T-helper 17 cell (primary cell): ENCODE results near the gene GNG12. TPM values are rescaled to one million over a fixed set of nuclear protein-coding genes. Genes with fewer than 3 reads are reported as not detected.
A peak's percentile ranks its signal among the peaks of the same experiment; 100 is the strongest.
"Not testable (repeated sequence)": the region's sequence is repeated elsewhere in the genome, so short reads cannot be mapped to it uniquely, and the experiment has no call there.

Experiments
- ATAC-seq: fragments of 150-1000 bp; cut with Tn5 transposase; 2 replicates; pipeline ENCODE4 v1.10.0; 2021; ENCODE audit warnings: mild to moderate bottlenecking, moderate library complexity
- DNase-seq, 3 donors: peaks; one replicate each; pipeline versions ENCODE4 v3.0.0 to v3.0.0-alpha.2; 2020 to 2021
- H3K9me3 ChIP-seq: one replicate; pipeline ENCODE4 v1.7.0; 2013; ENCODE audit warnings: low read length, mild to moderate bottlenecking; ENCODE audit not compliant: control insufficient read depth, poor library complexity, severe bottlenecking
- H3K27ac Mint-ChIP-seq: one replicate; pipeline ENCODE4 v1.8.0; 2022; ENCODE audit warnings: mild to moderate bottlenecking, moderate library complexity, mixed read lengths
- H3K27me3 Mint-ChIP-seq: one replicate; pipeline ENCODE4 v1.8.0; 2022; ENCODE audit warnings: mixed read lengths
- H3K36me3 Mint-ChIP-seq: one replicate; pipeline ENCODE4 v1.8.0; 2022; ENCODE audit warnings: low read depth, mixed read lengths
- H3K4me1 Mint-ChIP-seq: one replicate; pipeline ENCODE4 v1.8.0; 2022; ENCODE audit warnings: mild to moderate bottlenecking, mixed read lengths
- H3K4me3 Mint-ChIP-seq: one replicate; pipeline ENCODE4 v1.8.0; 2022; ENCODE audit warnings: mild to moderate bottlenecking, moderate library complexity, mixed read lengths
- total RNA-seq, 4 donors: library from RNA in 2 of 4; stranded (reverse) in 2 of 4; gene quantifications; one replicate each; pipeline ENCODE4 v1.2.3 and lab custom pipeline; 2022 to 2026

Gene GNG12
- total RNA-seq, 2 donors from 2014 or later: not detected

DNA sequence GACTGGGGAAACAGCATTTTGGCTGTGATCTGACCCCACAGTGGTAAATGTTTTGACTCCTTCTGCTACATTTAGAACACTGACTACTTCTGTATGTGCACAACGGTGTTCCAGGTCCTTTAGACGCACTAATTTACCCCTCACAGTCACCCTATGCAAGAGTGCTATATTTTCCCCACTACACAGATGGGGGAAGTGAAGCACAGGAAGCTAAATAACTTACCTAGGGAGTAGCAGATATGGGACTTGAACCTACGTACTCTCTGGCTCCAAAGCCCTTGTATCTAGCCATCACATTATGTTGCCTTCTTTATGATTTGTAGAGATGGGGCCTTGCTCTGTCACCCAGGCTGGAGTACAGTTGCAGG lies 99.0 kb downstream of the GNG12 start:
- DNase-seq: no peak
- Mint-ChIP-seq H3K4me1 (peaks cover 15% of the 10 kb centered on the region), H3K36me3 (no peaks in the 10 kb centered on the region), H3K4me3 (no peak overlapping the region), H3K27me3 (peaks cover 12% of the 10 kb centered on the region), H3K27ac (peak overlapping the region; percentile 39)
- ATAC-seq: no peak
- no peaks in the 10 kb centered on the region for H3K9me3 ChIP-seq

DNA sequence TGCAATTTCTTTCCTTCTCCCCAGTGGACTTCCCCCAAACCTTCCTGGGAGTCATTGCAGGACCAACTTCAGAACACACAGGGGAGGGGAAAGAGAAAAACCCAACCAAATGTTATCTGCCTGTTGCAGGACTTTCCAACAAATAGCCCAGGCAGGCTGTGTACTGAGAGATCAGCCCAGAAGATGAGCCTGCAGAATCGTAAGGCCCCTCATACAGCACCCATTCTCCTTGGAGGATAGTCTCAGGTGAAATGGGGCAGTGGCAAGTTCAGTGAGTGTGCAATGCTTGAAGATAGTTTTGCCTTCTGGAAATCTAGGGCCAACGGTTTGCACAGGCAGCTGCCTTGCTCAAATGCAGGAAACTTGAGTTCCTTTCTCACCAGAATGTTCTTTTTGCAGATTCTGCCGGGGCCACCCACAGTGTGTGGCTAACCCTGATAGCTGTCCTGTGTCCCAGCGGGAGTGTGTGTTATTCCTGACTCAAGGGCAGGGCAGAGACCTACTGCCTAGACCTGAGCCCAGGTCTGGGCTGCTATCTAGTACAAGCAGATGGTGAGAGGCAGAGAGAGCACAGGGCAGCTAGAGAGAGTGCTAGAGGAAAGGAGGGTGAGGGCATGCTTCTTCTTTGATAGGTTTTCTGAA lies 99.5 kb downstream of the GNG12 start:
- no peak for DNase-seq
- peaks cover 15% of the 10 kb centered on the region for H3K4me1 Mint-ChIP-seq
- H3K27ac Mint-ChIP-seq: peak overlapping the region; percentile 39
- no peak overlapping the region for H3K4me3 Mint-ChIP-seq
- ATAC-seq: no peak
- no peaks in the 10 kb centered on the region for H3K9me3 ChIP-seq
- H3K36me3 Mint-ChIP-seq: no peaks in the 10 kb centered on the region
- peaks cover 10% of the 10 kb centered on the region for H3K27me3 Mint-ChIP-seq

DNA sequence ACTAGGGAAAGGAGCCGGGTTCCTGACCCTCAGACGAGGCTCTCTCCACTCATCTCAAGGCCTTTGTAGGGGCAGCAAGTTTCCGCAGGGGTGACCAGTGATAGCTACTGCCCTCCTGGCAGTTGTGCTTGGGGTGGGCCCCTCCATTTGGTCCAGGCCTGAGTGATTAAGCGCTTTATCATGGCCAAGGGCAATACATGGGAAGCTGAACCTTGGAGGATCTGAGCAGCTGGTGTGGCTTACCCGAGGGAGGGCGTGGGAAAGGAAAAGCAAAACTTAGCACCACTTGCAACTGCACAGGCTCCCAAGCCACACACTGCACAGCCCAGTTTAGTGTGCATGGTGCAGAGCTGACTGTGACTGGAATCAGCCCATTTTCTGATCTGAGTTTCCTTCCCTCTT lies 100.5 kb downstream of the GNG12 start:
- DNase-seq (no peak), ATAC-seq (no peak)
- Mint-ChIP-seq H3K4me3 (no peak overlapping the region), H3K36me3 (no peaks in the 10 kb centered on the region), H3K27ac (no peak overlapping the region), H3K4me1 (peaks cover 15% of the 10 kb centered on the region), H3K27me3 (peaks cover 9% of the 10 kb centered on the region)
- no peaks in the 10 kb centered on the region for H3K9me3 ChIP-seq

DNA sequence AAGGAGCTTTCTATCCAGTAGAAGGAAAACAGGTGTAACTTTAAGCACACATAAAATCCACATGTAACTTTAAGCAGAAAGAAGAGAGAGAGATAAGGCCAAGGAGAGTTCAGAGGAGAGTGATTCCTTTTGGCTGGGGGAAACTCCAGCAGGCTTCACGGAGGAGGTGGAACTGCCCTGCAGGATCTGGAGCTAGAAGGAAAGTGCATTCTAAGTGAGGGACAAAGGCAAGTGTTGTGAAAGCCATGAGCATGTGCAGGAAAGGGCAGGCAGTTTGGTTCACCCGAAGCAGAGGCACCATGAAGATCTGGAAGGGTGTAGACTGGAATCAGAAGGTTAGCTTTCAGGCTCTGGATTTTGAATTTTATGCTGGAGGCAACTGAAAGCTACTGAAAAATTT lies 101.9 kb downstream of the GNG12 start:
- Mint-ChIP-seq H3K36me3 (no peaks in the 10 kb centered on the region), H3K4me1 (peaks cover 11% of the 10 kb centered on the region), H3K4me3 (no peak overlapping the region), H3K27ac (peak overlapping the region; percentile 69), H3K27me3 (peaks cover 9% of the 10 kb centered on the region)
- no peaks in the 10 kb centered on the region for H3K9me3 ChIP-seq
- DNase-seq: no peak
- no peak for ATAC-seq

DNA sequence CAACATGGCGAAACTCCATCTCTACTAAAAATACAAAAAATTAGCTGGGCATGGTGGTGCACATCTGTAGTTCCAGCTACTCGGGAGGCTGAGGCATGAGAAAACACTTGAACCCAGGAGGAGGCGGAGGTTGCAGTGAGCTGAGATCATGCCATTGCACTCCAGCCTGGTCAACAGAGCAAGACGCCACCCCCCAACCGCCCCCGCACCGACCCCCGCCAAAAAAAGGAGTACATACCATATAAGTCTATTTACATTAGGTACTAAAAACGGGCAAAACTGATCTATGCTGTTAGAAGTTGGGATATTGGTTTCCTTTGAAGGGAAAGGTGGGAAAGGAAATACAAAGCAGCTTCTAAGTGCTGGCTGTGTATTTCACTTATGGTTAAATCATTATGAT lies 103.0 kb downstream of the GNG12 start:
- not testable (repeated sequence) for H3K9me3 ChIP-seq, H3K36me3 Mint-ChIP-seq, H3K4me3 Mint-ChIP-seq, H3K27ac Mint-ChIP-seq, H3K4me1 Mint-ChIP-seq, H3K27me3 Mint-ChIP-seq, ATAC-seq, DNase-seq

DNA sequence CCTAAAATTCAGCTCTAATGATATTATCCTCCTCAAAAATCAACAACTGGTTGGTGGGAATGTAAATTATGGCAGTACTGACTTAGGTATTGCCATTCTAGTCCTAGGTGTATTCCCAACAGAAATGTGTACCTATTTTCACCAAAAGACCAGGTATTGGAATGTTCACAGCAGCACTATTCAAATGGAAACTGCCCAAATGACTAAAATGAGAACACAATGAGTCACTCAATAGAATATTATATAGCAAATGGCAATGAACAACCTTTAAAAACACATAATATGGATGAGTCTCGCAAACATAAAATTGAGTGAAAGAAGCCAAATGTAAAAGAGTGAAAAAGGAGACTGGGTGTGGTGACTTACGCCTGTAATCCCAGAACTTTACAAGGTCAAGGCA lies 103.4 kb downstream of the GNG12 start:
- Mint-ChIP-seq H3K4me1 (peaks cover 5% of the 10 kb centered on the region), H3K27ac (no peak overlapping the region), H3K36me3 (no peaks in the 10 kb centered on the region), H3K4me3 (no peak overlapping the region), H3K27me3 (peaks cover 9% of the 10 kb centered on the region)
- no peak for ATAC-seq
- no peaks in the 10 kb centered on the region for H3K9me3 ChIP-seq
- DNase-seq: no peak

DNA sequence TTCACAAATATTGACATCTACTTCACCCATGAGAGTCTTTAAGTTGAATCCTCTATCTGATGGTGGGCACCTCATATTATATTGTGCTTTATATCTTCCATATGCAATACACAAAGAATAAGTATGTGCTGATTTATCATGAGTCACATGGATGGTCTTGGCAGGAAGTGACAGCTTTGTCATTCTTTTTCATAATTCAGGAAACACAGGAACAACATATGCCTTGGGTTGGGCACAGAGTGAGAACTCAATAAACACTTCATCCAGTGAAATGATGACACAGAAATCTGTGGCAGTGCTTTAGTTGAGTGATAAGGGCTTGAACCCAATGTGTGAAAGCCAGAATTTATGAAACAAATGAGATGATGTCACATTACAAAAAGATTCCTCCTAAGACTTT lies 107.0 kb downstream of the GNG12 start:
- H3K27me3 Mint-ChIP-seq: peaks cover 9% of the 10 kb centered on the region
- no peak overlapping the region for H3K27ac Mint-ChIP-seq
- H3K4me3 Mint-ChIP-seq: no peak overlapping the region
- H3K36me3 Mint-ChIP-seq: no peaks in the 10 kb centered on the region
- H3K4me1 Mint-ChIP-seq: peaks cover 2% of the 10 kb centered on the region
- ATAC-seq (no peak), DNase-seq (no peak)
- no peaks in the 10 kb centered on the region for H3K9me3 ChIP-seq

DNA sequence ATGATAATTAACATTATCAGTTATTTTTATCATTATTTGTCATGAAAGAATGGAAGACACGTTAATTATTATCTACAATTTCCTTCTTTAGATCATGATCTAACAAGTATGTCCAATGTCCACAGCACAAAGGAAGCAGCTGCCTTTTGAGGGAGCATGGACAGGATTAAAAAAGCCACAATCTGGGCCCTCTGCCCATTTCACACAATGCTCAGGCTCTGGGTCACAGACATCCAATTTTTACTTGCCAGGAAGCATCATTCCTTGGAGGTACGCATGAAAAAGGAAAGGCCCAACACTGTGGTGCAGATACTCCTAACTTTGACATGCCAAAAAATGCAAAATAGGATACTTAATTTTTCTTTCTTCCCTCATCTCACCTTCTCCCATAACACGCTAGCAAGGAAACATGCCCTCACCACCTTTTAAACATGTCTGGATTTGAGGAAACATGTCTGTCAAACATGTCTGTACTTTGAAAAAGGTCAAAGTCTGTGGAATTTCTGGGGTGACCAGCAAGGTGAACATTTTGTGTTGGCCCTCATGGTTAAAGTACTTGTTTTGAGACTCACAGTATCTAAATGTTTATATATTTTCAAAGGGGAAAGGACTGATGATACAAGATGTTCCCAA lies 108.2 kb downstream of the GNG12 start:
- ATAC-seq (no peak), DNase-seq (no peak)
- H3K4me3 Mint-ChIP-seq: no peak overlapping the region
- H3K27me3 Mint-ChIP-seq: peaks cover 11% of the 10 kb centered on the region
- no peaks in the 10 kb centered on the region for H3K36me3 Mint-ChIP-seq
- no peaks in the 10 kb centered on the region for H3K4me1 Mint-ChIP-seq
- no peaks in the 10 kb centered on the region for H3K9me3 ChIP-seq
- H3K27ac Mint-ChIP-seq: no peak overlapping the region

DNA sequence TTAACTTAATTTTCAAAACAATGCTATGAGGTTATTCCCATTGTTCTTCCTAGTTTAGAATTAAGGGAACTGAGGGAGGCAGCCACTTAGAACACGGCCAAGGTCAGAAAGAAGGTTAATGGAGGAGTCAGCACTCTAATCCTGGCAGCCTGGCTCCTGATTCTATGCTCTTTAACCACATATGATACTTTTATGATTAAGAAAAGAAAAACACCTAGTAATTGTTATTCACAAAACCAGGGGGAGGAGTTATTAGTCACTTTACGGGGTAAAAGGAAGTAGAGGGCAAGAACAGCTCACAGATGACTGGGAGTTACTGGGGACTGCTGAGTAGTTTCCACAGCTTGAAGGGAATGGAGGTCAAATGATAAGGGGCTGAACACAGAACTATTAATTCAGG lies 109.6 kb downstream of the GNG12 start:
- peak; percentile 33 for ATAC-seq
- Mint-ChIP-seq H3K4me3 (no peak overlapping the region), H3K27me3 (peaks cover 8% of the 10 kb centered on the region), H3K27ac (no peak overlapping the region), H3K4me1 (no peaks in the 10 kb centered on the region), H3K36me3 (no peaks in the 10 kb centered on the region)
- DNase-seq: no peak
- no peaks in the 10 kb centered on the region for H3K9me3 ChIP-seq

DNA sequence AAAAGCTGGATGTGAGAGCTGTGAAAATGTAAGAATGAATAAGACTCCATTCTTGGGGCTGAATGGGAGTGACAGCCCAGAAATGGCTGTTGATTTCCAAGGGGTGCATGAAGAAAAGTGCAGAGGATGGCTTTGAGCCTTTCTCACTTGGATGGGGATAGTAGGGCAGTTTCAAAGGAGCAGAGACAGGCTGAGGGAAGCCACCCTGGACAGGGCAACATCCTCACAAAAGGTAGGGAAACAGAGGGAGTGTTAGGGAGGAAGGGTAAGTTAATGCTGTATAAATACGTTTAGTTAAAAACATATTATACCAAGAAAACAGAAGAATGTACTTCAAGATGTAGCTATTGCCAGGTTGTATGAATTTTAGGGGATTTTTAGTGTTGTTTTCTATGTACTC lies 110.1 kb downstream of the GNG12 start:
- no peaks in the 10 kb centered on the region for H3K9me3 ChIP-seq
- H3K4me3 Mint-ChIP-seq: no peak overlapping the region
- H3K27me3 Mint-ChIP-seq: peaks cover 4% of the 10 kb centered on the region
- DNase-seq (no peak), ATAC-seq (no peak)
- no peaks in the 10 kb centered on the region for H3K36me3 Mint-ChIP-seq
- H3K4me1 Mint-ChIP-seq: no peaks in the 10 kb centered on the region
- H3K27ac Mint-ChIP-seq: no peak overlapping the region

DNA sequence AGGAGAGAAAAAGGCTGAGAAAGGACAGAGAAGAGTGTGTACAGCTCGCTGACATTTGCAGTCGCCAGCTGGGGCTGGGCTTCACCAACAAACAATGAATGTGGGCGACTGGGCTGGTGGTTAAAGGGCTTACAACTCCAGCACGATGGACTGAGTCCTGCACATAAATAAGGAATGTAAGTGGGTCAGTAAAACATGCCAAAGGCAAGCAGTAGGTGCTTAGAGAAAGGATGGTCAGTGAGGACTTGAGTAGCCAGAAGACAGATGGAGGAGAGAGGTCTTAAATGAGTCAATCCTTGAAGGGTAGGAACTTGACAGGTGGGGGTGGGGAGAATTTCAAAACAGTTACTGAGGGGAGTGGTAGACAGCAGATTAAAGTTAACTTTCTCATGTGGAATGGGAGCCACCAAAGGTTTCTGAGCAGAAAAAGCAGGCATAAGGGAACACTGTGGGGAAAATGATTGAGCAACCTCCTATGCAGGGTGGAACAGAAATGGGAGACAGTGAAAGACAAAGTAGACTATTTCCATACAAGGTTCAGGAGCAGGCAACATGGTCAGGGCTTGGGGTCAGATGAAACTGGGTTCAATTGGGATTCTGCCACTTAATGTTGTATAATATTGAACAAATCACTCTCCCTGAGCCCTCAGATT lies 110.8 kb downstream of the GNG12 start:
- H3K9me3 ChIP-seq: no peaks in the 10 kb centered on the region
- Mint-ChIP-seq H3K4me3 (no peak overlapping the region), H3K27me3 (peaks cover 4% of the 10 kb centered on the region), H3K4me1 (no peaks in the 10 kb centered on the region), H3K27ac (no peak overlapping the region), H3K36me3 (no peaks in the 10 kb centered on the region)
- ATAC-seq: no peak
- DNase-seq: no peak

DNA sequence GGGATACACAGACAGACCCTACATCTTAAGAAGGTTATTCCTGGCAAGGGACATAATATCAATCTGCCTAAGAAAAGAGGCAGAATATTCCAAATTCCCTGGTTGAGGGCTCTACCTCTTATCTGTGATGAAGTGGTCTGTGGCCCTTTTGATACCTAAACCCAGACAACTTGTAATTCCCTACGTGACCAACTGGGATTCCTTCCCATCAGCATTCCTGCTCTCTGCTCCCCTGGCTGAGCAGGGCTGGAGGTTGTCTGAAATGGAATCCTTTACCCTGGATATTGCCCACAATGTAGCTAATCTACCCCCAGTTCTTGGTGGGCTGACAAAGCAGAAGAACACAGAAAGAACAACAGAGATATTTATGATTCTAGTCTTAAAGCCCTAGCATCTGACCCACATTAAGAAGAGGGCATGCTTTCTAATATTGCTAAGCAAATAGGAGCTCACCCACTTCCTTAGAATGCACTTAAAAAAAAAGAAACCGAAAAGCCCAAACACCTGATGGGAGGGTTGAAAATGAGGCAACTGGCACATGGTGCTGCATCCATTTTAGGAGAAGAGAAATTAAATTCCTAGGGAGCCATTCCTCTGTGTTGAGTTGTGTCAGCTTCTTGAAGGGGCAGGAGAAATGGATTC lies 111.5 kb downstream of the GNG12 start:
- no peak for ATAC-seq
- Mint-ChIP-seq H3K27me3 (peaks cover 4% of the 10 kb centered on the region), H3K36me3 (no peaks in the 10 kb centered on the region), H3K4me1 (no peaks in the 10 kb centered on the region), H3K4me3 (no peak overlapping the region), H3K27ac (no peak overlapping the region)
- DNase-seq: no peak
- H3K9me3 ChIP-seq: no peaks in the 10 kb centered on the region

DNA sequence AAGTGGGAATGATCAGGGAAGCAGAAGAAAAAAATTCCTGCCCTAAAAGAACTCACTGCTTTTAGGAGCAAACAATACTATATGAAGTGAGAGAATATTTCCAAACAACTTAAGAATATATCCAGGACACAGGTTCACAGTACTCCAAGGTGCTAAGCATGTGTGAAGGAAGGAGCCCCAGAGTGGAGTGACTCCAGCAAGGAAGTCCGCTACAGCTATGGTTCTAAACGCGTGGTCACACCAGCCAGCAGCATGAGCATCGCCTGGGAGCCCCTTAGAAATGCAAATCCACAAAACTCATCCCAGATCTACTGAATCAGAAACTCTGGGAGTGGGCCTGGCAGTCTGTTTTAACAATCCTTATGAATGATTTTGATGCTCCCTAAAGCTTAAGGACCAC lies 112.2 kb downstream of the GNG12 start:
- Mint-ChIP-seq H3K36me3 (no peaks in the 10 kb centered on the region), H3K27me3 (peaks cover 4% of the 10 kb centered on the region), H3K4me3 (no peak overlapping the region), H3K4me1 (no peaks in the 10 kb centered on the region), H3K27ac (no peak overlapping the region)
- DNase-seq: no peak
- H3K9me3 ChIP-seq: no peaks in the 10 kb centered on the region
- no peak for ATAC-seq
